ENCODE measurements around the gene HSD17B8.

HSD17B8 gene

GRCh38 chr6:33204415-33205190 is at the start of gene HSD17B8:
Gene HSD17B8, plus strand, starts transcription at chr6:33204655. Its CDS starts 14 bp downstream, at chr6:33204669.
- H3K4me3 ChIP-seq (ENCODE audit: low read length) = peak within 1 kb of the TSS; percentile 89
- no peak for TF ChIP-seq ZNF274 (IDR thresholded peaks at IDR 0.05; ENCODE audit: low read depth, low read length)

- H3K4me3 ChIP-seq (ENCODE audit: low read length) = no peak overlapping the region
- TF ChIP-seq ZNF274 (IDR thresholded peaks at IDR 0.05; ENCODE audit: low read depth, low read length) = no peak
Measured at GRCh38 chr6:33156561-33156960, 47.9 kb upstream of the HSD17B8 start.

DNA sequence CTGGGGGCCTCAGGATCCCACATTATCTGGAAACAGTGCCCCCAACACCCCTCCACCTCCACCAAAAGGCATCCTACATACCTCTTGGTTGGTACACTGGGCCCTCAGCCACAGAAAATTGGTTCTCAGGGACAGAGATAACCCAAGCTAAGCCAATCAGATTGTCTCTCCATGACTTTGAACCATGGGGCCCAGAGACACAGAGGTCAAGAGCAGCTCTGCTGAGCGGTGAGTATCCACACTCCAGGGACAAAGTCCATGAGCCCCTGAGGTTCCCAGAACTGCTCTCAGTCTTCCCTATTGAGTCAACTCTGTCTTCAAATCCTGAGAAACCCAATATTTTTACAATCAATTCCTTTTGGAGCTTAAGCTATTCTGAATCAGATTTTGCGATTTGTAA is 47.5 kb upstream of the HSD17B8 start:
- TF ChIP-seq ZNF274 (IDR thresholded peaks at IDR 0.05; ENCODE audit: low read depth, low read length) = no peak
- no peak overlapping the region for H3K4me3 ChIP-seq (ENCODE audit: low read length)

- H3K4me3 ChIP-seq (ENCODE audit: low read length) = no peak overlapping the region
- no peak for TF ChIP-seq ZNF274 (IDR thresholded peaks at IDR 0.05; ENCODE audit: low read depth, low read length)
Measured at GRCh38 chr6:33160096-33160495, 44.4 kb upstream of the HSD17B8 start.

GRCh38 chr6:33160728-33161344 is 43.6 kb upstream of the HSD17B8 start:
- TF ChIP-seq ZNF274 (IDR thresholded peaks at IDR 0.05; ENCODE audit: low read depth, low read length) = no peak
- no peak overlapping the region for H3K4me3 ChIP-seq (ENCODE audit: low read length)

DNA sequence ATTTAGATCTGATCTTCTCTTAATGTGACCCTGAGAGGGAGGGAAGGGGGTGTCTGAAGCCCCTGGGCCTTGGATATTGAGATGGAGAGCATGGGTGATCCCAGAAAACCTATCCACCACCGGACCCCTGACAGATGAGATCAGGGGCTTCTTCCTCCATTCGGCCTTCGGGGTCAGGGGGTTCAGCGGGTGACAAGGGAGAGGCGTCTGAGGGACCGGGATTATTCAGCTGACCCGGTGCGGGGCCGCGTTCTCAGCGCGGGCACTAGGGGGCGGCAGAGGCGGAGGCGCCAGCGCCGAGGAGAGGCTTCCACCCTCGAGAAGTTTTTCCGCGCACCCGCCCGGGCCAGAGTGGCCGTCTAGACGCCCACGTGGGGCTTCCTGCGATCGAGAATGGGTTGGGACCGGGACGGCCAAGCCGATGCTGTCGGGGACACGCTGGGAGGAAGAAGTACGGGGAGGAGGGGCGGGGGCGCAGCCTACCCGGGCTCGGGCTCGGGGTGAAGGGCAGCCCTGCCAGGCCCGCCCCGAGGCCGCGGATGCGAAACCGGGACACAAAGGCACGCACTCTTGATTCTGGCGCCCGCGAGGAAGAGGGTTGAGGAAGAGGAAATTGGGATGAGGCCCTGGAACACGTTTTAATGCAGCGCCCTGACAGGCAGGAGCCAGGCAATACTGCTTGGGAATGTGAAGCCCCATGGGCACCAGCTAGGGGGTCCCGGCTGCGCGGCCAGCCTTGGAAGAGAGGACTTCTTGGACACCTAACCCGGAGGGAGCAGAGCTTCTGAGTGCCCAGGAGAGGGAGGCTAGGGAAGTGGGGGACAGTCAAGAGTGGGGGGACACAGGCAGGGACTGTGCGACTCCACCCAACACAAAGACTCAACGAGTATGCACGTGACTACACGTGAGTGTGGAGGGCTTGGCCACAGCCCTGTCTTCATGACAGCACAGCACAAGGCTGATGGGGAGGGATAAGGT is 42.8 kb upstream of the HSD17B8 start:
- H3K4me3 ChIP-seq (ENCODE audit: low read length) = no peak overlapping the region; the same call in 1 of the 2 replicates
- no peak for TF ChIP-seq ZNF274 (IDR thresholded peaks at IDR 0.05; ENCODE audit: low read depth, low read length)

- TF ChIP-seq ZNF274 (IDR thresholded peaks at IDR 0.05; ENCODE audit: low read depth, low read length) = no peak
- no peak overlapping the region for H3K4me3 ChIP-seq (ENCODE audit: low read length)
Measured at GRCh38 chr6:33163540-33163939, 40.9 kb upstream of the HSD17B8 start.

DNA sequence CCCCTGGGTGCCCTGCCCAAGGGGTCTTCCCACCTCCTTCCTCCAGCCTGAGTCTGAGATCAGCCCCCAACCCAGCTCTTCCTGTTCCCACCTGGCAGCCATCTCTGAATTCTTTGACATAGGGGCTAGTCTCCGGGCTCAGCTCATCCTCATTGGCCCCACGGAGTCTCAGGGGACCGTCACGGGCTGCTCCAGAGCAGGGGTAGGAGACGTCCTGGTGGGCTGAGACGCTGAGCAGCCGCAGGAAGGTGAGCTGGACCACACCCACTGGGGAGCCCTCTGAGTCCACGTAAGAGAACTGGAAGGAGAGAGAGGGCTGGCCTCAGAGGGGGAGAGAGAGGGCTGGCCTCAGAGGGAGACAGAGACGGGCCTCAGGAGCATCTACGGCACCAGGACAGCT is 40.3 kb upstream of the HSD17B8 start:
- H3K4me3 ChIP-seq (ENCODE audit: low read length) = no peak overlapping the region
- TF ChIP-seq ZNF274 (IDR thresholded peaks at IDR 0.05; ENCODE audit: low read depth, low read length) = no peak

- H3K4me3 ChIP-seq (ENCODE audit: low read length) = no peak overlapping the region
- TF ChIP-seq ZNF274 (IDR thresholded peaks at IDR 0.05; ENCODE audit: low read depth, low read length) = no peak
Measured at GRCh38 chr6:33164665-33165373, 39.6 kb upstream of the HSD17B8 start.

DNA sequence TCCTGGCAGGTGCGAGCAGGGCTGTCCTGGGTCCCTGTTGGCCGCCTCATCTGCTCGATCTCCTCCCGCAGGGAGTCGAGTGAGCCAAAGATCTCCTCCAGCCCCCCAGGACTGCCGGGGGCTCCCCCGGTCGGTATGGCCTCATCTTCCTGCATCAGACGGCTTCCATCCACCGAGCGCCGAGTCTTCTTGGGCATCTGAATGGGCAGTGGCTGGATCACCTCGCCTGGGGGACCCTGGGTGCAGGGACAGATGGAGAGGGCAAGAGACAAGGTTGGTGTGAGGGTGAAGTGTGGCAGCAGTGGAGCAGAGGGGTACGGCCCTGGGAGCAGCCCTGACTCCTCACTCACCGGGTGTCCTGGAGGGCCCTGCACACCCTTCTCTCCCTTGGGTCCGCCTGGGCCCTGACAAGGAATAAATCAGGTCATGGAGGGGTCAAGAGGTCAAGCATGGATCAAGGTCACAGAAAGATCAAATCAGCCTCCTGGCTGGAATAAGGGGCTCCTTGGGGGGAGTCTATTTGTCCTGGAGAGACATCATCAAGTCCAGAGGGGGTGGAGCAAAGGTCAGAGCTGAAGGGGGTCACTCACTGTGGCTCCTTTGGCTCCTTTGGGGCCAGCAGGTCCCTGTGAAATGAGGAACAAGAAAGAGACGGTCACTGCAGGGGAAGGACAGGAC is 38.7 kb upstream of the HSD17B8 start:
- H3K4me3 ChIP-seq (ENCODE audit: low read length) = no peak overlapping the region
- no peak for TF ChIP-seq ZNF274 (IDR thresholded peaks at IDR 0.05; ENCODE audit: low read depth, low read length)

DNA sequence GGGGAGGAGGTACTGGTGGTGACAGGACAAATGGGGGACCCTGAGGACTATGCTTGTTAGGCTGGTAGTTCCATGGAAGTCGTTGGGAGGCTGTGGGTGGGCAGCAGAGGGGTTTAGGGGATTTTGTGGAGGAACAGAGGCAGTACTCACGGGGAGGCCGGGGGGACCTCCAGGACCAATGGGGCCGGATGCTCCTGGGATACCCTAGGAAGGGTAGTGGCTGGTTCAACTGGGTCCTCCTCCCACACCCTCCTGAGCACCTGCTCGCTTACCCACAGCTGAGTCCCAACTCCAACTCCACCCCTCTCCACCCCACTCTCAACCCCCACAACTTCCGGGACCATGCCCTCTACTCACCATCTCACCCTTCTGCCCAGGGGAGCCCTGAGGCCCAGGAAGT is 38.1 kb upstream of the HSD17B8 start:
- no peak overlapping the region for H3K4me3 ChIP-seq (ENCODE audit: low read length)
- no peak for TF ChIP-seq ZNF274 (IDR thresholded peaks at IDR 0.05; ENCODE audit: low read depth, low read length)

GRCh38 chr6:33166811-33167210 is 37.6 kb upstream of the HSD17B8 start:
- no peak for TF ChIP-seq ZNF274 (IDR thresholded peaks at IDR 0.05; ENCODE audit: low read depth, low read length)
- no peak overlapping the region for H3K4me3 ChIP-seq (ENCODE audit: low read length)
